ENCODE measurements around the gene FMO1.

GRCh38 chr1:171257607-171258076 lies 9.3 kb downstream of the FMO1 start:
- TF ChIP-seq ESRRA (IDR thresholded peaks at IDR 0.05; ENCODE audit: borderline replicate concordance, low read length) (no peak), ZSCAN20 (CRISPR knock-in tag; IDR thresholded peaks at IDR 0.05) (no peak)

Measured in A549 (cell line).